Right atrium auricular region (tissue), 2 donors: ENCODE measurements around the gene CDK5RAP2. TPM values are rescaled to one million over a fixed set of nuclear protein-coding genes. Genes with fewer than 3 reads are reported as not detected.
A peak's percentile ranks its signal among the peaks of the same experiment; 100 is the strongest.

Experiments used
- DNase-seq: peaks from one replicate; pipeline ENCODE4 v3.0.0-alpha.2; 2019; ENCODE audit warnings: low spot score
- H3K27ac ChIP-seq, 2 donors: fragments of 200-600 bp; sonication (generic); 1 replicate in 1 of 2; 2 replicates in 1 of 2; pipeline ENCODE4 v1.5.1; 2016 to 2019
- H3K27me3 ChIP-seq, 2 donors: fragments of 200-600 bp; sonication (generic); one replicate each; pipeline versions ENCODE4 v1.5.1 to v1.6.0; 2017 to 2019
- H3K36me3 ChIP-seq: fragments of 200-600 bp; sonication (generic); one replicate; pipeline ENCODE4 v1.5.1; 2016
- H3K4me1 ChIP-seq, 2 donors: fragments of 200-600 bp; sonication (generic); one replicate each; pipeline versions ENCODE4 v1.5.1 to v1.6.0; 2017 to 2019
- H3K4me3 ChIP-seq, 2 donors: fragments of 200-600 bp; sonication (generic); 1 replicate in 1 of 2; 2 replicates in 1 of 2; pipeline ENCODE4 v1.5.1; 2017 to 2019; ENCODE audit warnings: mild to moderate bottlenecking in 1 of 2, moderate library complexity in 1 of 2
- H3K9me3 ChIP-seq, 2 donors: fragments of 200-600 bp; sonication (generic); one replicate each; pipeline ENCODE4 v1.5.1; 2019
- CTCF ChIP-seq, 2 donors: fragments of 200-600 bp; sonication (generic); IDR thresholded peaks; one replicate each; pipeline ENCODE4 v1.5.1; 2019; ENCODE audit warnings: antibody characterized with exemption in 2 of 2
- total RNA-seq, 2 donors: library from RNA; depleted of rRNA; stranded (reverse); fragments of >200 nt; gene quantifications; one replicate each; pipeline ENCODE4 v1.1.0, GENCODE V29; 2016

Gene CDK5RAP2
- total RNA-seq, 2 donors from 2014 or later = 36.7 to 40.4 TPM

GRCh38 chr9:120453792-120454191 lies 126.2 kb downstream of the CDK5RAP2 start:
- H3K36me3 ChIP-seq = peaks cover 59% of the 10 kb centered on the region
- no peak for DNase-seq
- no peaks in the 10 kb centered on the region for H3K27me3 ChIP-seq
- no peak for TF ChIP-seq CTCF (IDR thresholded peaks at IDR 0.05)
- no peaks in the 10 kb centered on the region for H3K9me3 ChIP-seq
- H3K4me3 ChIP-seq = no peak overlapping the region
- H3K27ac ChIP-seq = no peak overlapping the region
- H3K4me1 ChIP-seq = no peaks in the 10 kb centered on the region

- Histone ChIP-seq H3K9me3 (no peaks in the 10 kb centered on the region), H3K36me3 (peaks cover 49% of the 10 kb centered on the region), H3K27me3 (no peaks in the 10 kb centered on the region), H3K4me1 (no peaks in the 10 kb centered on the region), H3K27ac (no peak overlapping the region), H3K4me3 (no peak overlapping the region)
- TF ChIP-seq CTCF (IDR thresholded peaks at IDR 0.05) = no peak
- DNase-seq = no peak
Observed at GRCh38 chr9:120452631-120453030, 127.3 kb downstream of the CDK5RAP2 start.

GRCh38 chr9:120450916-120451315 lies 129.1 kb downstream of the CDK5RAP2 start:
- Histone ChIP-seq H3K4me1 (no peaks in the 10 kb centered on the region), H3K4me3 (no peak overlapping the region), H3K36me3 (peaks cover 35% of the 10 kb centered on the region), H3K27ac (no peak overlapping the region), H3K27me3 (no peaks in the 10 kb centered on the region), H3K9me3 (no peaks in the 10 kb centered on the region)
- TF ChIP-seq CTCF (IDR thresholded peaks at IDR 0.05) = no peak
- DNase-seq = no peak

- H3K4me1 ChIP-seq = no peaks in the 10 kb centered on the region
- TF ChIP-seq CTCF (IDR thresholded peaks at IDR 0.05) = no peak
Observed at GRCh38 chr9:120449566-120449965, 130.4 kb downstream of the CDK5RAP2 start.

GRCh38 chr9:120447959-120448500 lies 131.9 kb downstream of the CDK5RAP2 start:
- Histone ChIP-seq H3K36me3 (peaks cover 25% of the 10 kb centered on the region), H3K4me3 (no peak overlapping the region), H3K9me3 (no peaks in the 10 kb centered on the region), H3K27ac (no peak overlapping the region), H3K4me1 (no peaks in the 10 kb centered on the region), H3K27me3 (no peaks in the 10 kb centered on the region)
- DNase-seq = peak; percentile 30
- no peak for TF ChIP-seq CTCF (IDR thresholded peaks at IDR 0.05)

More at GRCh38 chr9:120449566-120449965, 130.4 kb downstream of the CDK5RAP2 start:
- Histone ChIP-seq H3K9me3 (no peaks in the 10 kb centered on the region), H3K27ac (no peak overlapping the region), H3K27me3 (no peaks in the 10 kb centered on the region), H3K36me3 (peaks cover 32% of the 10 kb centered on the region), H3K4me3 (no peak overlapping the region)
- DNase-seq = no peak

- H3K27me3 ChIP-seq = no peaks in the 10 kb centered on the region
- no peak for TF ChIP-seq CTCF (IDR thresholded peaks at IDR 0.05)
- DNase-seq = no peak
- no peak overlapping the region for H3K4me3 ChIP-seq
- no peak overlapping the region for H3K27ac ChIP-seq
- H3K36me3 ChIP-seq = peaks cover 18% of the 10 kb centered on the region
- no peaks in the 10 kb centered on the region for H3K4me1 ChIP-seq
- H3K9me3 ChIP-seq = no peaks in the 10 kb centered on the region
Observed at GRCh38 chr9:120446671-120447070, 133.3 kb downstream of the CDK5RAP2 start.
